ENCODE data around the gene JUN. TPM values are rescaled to one million over a fixed set of nuclear protein-coding genes. Genes with fewer than 3 reads are reported as not detected.

Gene JUN
- total RNA-seq, 3 donors from 2014 or later: 138 to 303 (median 153) TPM

- no peaks in the 10 kb centered on the region for H3K9me3 ChIP-seq
- H3K4me3 ChIP-seq: no peak overlapping the region
- DNase-seq: no peak
- H3K36me3 ChIP-seq (ENCODE audit: low read depth): no peaks in the 10 kb centered on the region
- ATAC-seq: no peak
- TF ChIP-seq CTCF (IDR thresholded peaks at IDR 0.05): no peak
- no peaks in the 10 kb centered on the region for H3K4me1 ChIP-seq (ENCODE audit: low read depth)
- intact Hi-C loops (cut with DNase I, micrococcal nuclease): no loop called here
Measured at GRCh38 chr1:58754073-58754613, 29.7 kb downstream of the JUN start.

DNA sequence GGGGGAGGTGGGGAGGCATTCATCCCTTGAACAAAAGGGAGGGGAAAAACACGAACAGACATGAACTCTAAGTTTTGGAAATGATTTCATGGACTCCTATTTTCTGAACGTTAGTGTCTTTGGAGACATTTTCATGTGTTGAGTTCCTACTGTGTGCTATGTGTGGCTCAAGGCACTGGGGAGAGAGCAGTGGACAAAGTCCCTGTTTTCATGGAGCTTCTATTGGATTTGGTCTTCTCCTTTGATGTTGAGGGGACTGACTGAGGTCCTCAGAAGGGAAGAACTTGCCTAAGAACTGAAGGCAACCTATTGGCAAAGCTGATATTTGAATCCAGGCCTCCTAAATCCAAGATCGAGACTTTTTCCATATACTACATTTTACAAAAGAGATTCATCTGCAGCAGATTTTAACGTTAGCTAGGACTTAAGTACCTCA is 30.4 kb downstream of the JUN start:
- no peak for TF ChIP-seq CTCF (IDR thresholded peaks at IDR 0.05)
- Histone ChIP-seq H3K9me3 (no peaks in the 10 kb centered on the region), H3K4me3 (no peak overlapping the region), H3K4me1 (ENCODE audit: low read depth) (no peaks in the 10 kb centered on the region), H3K36me3 (ENCODE audit: low read depth) (no peaks in the 10 kb centered on the region)
- ATAC-seq (no peak), DNase-seq (no peak)
- intact Hi-C loops (cut with DNase I, micrococcal nuclease): no loop called here

GRCh38 chr1:58749646-58750045 is 34.2 kb downstream of the JUN start:
- Histone ChIP-seq H3K9me3 (no peaks in the 10 kb centered on the region), H3K36me3 (ENCODE audit: low read depth) (no peaks in the 10 kb centered on the region), H3K4me1 (ENCODE audit: low read depth) (no peaks in the 10 kb centered on the region), H3K4me3 (no peak overlapping the region)
- ATAC-seq: no peak
- no peak for TF ChIP-seq CTCF (IDR thresholded peaks at IDR 0.05)
- no peak for DNase-seq
- intact Hi-C loops (cut with DNase I, micrococcal nuclease): loop anchor here in 1 of 2 donors (10.0 kb wide), 2 partner anchors 955 to 1005 kb away; no protein-coding TSS in a partner anchor

DNA sequence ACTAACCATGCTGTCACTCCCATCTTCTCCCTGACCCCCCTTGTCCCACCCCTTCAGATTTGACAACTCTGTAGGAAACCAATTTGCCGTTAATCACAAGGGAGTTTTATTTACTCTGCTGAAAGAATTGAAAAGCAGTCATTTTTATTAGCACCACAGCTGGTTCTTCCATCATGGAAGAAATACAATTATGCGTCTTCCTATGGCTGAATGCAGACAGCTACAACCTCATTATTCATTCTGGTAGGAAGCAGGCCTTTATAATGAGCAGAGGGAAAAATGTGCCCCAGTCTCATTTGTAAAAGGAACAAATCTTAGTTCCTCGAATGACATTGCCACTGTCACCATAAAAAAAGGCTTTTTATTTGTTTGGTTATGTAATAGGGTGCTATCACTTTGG is 35.2 kb downstream of the JUN start:
- TF ChIP-seq CTCF (IDR thresholded peaks at IDR 0.05): no peak
- intact Hi-C loops (cut with DNase I, micrococcal nuclease): loop anchor here in 1 of 2 donors (10.0 kb wide), 2 partner anchors 956 to 1006 kb away; no protein-coding TSS in a partner anchor
- Histone ChIP-seq H3K4me3 (no peak overlapping the region), H3K4me1 (ENCODE audit: low read depth) (no peaks in the 10 kb centered on the region), H3K9me3 (no peaks in the 10 kb centered on the region), H3K36me3 (ENCODE audit: low read depth) (no peaks in the 10 kb centered on the region)
- DNase-seq (no peak), ATAC-seq (no peak)

DNA sequence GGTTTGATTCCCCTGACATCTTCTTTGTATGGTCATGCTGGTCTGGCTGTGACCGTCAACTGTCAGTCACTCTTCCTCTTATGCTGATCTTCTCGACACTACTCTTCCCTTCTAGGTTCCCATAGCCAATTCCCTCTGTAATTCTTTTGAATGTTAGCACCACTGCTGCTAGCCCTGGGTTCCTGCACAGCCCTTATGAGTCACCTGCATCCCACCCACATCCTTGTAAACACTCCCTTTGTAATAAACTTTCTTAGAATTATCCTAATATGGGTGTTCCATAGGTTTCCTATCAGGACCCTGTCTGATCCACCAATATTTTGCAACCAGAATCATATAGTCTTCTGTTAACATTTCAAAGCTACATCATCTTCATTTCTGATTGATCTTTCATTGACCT is 37.1 kb downstream of the JUN start:
- intact Hi-C loops (cut with DNase I, micrococcal nuclease): loop anchor here in 1 of 2 donors (10.0 kb wide), 2 partner anchors 958 to 1008 kb away; no protein-coding TSS in a partner anchor
- ATAC-seq: peak; percentile 22
- no peak for TF ChIP-seq CTCF (IDR thresholded peaks at IDR 0.05)
- no peaks in the 10 kb centered on the region for H3K4me1 ChIP-seq (ENCODE audit: low read depth)
- H3K9me3 ChIP-seq: no peaks in the 10 kb centered on the region
- no peaks in the 10 kb centered on the region for H3K36me3 ChIP-seq (ENCODE audit: low read depth)
- no peak for DNase-seq
- no peak overlapping the region for H3K4me3 ChIP-seq

All from mucosa of descending colon (tissue), 3 donors.